GM08714 (cell line): Measurements from ENCODE around the gene FAM43B.

Experiments
- H3K4me3 ChIP-seq: fragments of 200-500 bp; sonication (Bioruptor generic); 2 replicates; pipeline ENCODE4 v1.5.1; 2014; ENCODE audit warnings: mild to moderate bottlenecking, low read length, inconsistent platforms
- ZNF274 ChIP-seq: IDR thresholded peaks from 2 replicates; pipeline ENCODE4 v1.6.1; 2012; ENCODE audit warnings: mild to moderate bottlenecking, low read depth, low read length

Gene FAM43B

DNA sequence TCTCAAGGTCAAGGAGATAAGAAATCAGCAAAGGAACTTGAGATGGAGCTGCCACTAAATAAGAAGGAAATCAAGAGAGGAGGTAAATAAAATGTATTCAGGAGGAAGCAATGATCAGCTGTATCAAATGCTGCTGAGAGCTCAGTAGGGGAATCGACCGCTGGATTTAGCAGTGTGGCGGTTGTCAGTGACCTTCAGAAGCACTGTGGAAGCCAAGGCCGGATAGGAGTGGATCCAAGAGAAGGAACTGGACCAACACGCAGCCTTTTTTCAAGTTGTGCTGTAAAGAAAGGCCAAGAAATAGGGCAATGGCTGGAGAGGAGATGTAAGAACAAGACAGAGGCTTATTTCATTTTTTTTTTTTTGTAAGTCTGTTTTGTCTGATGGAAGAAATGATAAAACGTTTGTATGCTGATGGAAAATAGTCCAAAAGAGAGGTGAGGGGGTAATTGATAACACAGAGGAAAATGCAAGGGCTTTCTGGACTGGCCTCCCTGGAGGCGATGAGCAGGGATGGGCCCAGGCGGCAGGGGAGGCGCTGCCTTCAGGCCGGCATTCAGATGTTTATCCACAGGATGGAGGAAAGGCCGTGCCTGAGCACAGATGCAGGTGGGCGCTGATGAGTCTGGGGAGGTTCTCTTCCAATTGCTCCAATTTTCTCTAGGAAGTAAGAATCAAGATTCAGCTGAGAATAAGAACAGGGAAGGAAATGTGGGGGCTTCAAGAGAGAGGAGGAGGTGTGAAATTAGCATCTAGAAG lies 17.5 kb upstream of the FAM43B start:
- H3K4me3 ChIP-seq: no peak overlapping the region
- no peak for TF ChIP-seq ZNF274

DNA sequence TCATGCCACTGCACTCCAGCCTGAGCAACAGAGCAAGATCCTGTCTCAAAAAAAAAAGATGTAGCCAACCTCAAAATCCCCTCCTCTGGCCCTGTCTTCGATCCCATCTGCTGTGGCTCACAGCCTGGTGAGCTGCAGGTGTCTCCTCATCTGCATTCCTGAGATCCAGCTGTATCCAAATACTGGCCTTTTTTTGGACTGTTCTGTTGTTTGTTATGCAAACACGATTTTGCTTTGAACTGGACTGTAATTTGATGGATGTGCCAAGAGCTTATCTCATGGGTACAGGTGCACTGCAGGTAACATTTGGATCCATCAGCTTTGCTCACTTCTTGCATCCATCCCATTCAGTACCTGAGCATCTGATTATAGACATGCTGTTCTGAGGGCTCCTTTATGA lies 14.1 kb upstream of the FAM43B start:
- no peak for TF ChIP-seq ZNF274
- H3K4me3 ChIP-seq: no peak overlapping the region

DNA sequence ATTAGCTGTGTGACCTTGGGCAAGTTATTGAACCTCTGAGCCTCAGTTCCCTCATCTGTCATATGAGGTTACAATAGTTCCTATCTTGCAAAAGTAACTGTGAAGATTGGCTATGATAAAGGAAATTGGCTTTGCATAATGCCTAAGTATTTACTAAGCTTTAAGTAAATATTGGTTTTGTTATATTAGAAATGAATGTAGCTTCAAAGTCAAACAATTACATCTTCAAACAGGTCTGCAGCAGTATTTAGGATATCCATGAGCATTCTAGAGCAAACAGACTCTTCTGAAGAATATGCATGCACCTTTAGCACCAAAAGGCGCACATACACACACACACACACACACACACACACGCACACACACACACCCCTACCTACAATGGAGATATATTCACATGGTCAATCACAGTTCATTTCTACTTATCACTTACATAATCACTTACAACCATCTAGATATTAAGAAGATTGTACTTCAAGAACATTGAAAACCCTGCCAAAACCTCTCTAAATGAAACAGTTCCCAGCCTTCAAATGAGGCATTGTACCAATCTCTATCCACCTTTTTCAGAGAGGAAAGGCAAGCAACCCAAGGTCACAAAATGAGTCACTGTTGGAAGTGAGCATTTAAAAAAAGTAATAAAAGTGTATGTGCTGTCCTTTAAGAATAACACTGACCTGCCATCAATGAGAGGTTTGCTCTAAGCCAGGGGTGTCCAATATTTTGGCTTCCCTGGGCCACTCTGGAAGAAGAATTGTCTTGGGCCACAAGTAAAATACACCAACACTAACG lies 13.4 kb upstream of the FAM43B start:
- TF ChIP-seq ZNF274: no peak

DNA sequence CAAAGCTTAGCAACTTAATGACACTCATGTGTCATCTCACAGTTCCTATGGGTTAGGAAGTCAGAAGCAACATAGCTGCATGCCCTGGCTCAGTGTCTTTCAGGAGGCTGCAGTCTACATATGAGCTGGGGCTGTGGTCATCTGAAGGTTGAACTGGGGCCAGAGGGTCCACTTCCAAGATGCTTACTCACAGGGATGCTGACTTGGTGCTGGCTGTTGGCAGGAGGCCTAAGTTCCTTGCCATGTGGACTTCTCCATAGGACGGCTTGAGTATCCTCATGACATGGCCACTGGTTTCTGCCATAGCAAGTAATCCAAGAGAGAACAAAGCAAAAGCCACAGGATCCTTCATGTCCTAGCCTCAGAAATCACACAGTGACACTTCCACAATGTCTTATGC lies 12.1 kb upstream of the FAM43B start:
- TF ChIP-seq ZNF274: no peak
- no peak overlapping the region for H3K4me3 ChIP-seq

More for the DNA sequence above, 13.4 kb upstream of the FAM43B start:
- H3K4me3 ChIP-seq: no peak overlapping the region

DNA sequence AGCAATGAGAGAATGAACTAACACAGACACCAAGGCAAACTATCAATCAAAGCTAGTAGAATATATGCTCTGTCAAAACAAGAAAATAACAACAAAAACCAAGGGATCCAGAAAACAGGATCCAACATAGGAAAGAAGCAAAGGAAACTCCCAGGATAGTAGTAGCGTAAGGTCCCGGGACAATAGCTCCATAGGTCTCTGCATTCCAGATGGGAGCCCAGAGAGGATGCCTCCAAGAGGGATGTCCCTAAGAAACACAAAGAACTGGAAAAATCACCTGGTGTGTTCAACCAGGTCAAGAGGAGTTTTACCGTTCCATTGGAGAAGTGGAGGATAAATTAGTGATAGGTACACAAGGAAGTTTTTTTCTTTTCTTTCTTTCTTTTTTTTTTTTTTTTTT lies 5.7 kb upstream of the FAM43B start:
- H3K4me3 ChIP-seq: no peak overlapping the region
- TF ChIP-seq ZNF274: no peak

DNA sequence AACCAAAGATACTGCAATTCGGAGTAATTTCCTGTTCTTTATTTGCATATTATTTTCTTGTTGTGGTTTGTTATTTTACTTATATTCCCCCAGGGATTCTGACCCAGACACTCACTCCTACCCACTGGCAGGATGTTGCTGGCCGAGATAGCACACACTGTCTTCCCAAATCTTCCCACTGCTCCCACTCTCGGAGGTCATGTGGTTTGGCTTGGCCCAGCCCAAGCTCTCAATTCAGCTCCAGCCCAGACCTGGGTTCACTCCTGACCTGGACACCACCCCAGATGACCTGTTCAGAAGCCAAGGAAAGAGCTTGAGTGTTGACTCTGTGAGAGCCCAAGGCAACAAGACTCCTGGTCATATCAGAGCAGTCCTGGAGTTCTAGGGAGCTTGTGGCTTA lies 1.2 kb upstream of the FAM43B start:
- TF ChIP-seq ZNF274: no peak
- H3K4me3 ChIP-seq: no peak overlapping the region

DNA sequence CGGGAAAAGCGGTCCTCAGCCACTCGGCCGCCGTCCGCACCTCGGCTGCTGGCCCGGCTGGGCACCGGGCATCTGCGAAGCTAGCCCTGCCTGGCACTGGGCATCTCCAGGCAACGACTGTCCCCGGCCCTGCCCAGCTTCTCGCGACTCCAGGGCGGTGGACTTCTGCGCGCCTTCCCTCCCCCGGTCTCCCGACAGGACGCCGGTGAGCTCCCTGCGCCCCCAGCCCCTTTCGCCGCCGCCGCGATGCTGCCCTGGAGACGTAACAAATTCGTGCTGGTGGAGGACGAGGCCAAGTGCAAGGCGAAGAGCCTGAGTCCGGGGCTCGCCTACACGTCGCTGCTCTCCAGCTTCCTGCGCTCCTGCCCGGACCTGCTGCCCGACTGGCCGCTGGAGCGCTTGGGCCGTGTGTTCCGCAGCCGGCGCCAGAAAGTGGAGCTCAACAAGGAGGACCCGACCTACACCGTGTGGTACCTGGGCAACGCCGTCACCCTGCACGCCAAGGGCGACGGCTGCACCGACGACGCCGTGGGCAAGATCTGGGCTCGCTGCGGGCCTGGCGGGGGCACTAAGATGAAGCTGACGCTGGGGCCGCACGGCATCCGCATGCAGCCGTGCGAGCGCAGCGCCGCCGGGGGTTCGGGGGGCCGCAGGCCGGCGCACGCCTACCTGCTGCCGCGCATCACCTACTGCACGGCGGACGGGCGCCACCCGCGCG lies 514 bp downstream of the FAM43B start:
- no peak overlapping the region for H3K4me3 ChIP-seq
- TF ChIP-seq ZNF274: no peak

DNA sequence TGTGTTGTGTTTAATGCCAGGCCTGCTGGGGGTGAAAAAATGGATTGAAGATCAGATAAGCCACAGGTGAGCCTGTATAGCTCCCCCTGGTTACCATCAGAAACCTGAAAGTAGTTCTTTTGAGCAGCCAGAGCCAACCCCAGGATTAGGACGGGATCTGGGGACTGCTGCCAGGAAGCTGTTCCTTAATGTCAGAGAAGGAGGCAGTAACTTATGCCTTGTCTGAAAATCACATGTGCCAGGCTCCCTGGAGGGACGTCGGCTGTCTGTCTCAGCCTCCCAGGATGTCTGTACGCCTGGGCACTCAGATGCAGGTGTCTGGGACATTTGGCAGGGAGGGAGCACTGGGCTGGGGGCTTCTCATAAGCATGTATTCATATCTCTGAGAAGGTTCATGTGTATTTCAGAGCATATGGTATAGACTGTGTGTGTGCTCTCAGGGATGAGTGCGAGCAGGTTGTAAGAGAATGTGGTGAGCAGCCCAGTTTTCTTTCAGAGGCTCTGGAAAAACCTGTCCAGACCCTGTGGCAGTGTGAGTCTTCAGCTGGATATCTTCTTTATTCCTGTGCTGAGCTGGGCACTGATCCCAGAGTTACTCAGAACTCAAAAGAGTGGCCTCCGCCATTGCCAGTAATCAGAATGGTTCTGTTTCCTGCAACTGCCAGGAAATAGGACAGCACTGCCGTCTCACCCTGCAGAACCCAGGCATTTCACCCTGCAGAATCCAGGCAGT lies 2.8 kb downstream of the FAM43B start:
- H3K4me3 ChIP-seq: no peak overlapping the region
- TF ChIP-seq ZNF274: no peak

DNA sequence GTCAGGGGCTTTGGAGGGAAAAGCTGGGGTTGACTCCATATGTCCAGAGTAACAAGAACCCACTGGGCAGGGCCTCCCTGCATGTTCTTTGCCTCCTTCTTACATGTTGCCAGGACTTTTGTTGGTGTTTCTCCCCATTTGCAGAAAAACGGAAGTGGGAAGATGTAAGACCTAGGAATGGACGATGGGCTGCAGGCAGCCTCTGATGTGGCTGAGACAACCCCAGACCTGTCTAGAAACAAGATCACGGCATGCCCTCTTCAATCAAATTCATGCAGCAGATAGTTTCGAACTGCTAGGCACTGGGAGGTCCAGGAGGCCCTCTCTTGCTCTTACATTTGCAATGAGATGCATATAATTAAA lies 3.4 kb downstream of the FAM43B start:
- no peak overlapping the region for H3K4me3 ChIP-seq
- TF ChIP-seq ZNF274: no peak

DNA sequence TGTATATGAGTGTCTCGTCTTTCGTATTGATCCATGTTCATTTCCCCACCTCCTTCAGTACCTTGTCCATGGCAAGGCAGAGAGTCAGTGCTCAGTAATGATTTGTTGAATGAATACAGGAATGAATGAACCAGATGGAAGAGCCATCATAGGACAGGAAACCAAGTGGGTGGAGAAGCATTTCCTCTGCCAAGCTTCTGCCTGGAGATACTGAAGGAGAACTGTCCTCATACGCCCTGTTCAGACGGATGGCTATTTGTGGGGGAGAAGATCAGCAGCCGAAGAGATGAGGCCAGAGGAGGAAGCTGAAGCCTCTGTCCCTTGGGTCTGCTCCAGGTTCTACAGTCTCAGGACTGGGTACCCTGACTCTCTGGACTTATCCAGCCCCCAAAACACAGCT lies 5.8 kb downstream of the FAM43B start:
- no peak for TF ChIP-seq ZNF274
- no peak overlapping the region for H3K4me3 ChIP-seq

DNA sequence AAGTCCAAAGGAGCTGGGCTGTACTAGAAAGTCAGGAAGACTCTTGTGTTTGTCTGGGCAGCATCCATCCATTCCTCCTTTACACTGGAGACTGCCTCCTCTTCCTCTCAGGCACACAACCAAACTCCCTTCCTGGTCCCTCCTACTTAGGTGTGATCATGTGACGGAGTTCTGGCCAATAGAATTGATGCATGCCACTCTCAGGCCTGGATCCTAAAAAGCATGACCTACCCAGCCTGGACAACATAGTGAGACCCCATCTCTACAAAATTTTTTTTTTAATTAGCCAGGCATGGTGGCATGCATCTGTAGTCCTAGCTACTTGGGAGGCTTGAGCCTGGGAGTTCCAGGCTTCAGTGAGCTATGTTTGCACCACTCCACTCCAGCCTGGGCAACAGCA lies 8.6 kb downstream of the FAM43B start:
- TF ChIP-seq ZNF274: no peak
- no peak overlapping the region for H3K4me3 ChIP-seq

DNA sequence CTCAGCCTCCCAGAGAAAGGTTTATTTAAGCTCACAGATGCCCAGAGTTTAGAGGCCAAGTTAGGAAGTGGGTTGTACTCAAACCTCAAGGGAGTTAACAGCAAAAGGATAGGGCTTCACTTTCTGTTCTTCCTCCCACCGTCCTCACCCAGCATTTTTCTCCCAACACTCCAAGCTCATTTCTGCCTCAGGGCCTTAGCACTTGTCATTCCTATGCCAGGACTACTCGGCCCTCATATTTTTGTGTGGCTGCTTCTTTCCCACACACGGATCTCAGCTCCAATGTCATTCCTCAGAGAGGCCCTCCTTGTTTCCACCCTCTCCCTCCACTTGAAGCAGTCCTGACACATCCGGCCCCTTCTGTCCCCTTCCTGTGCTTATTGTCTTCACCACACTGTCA lies 12.9 kb downstream of the FAM43B start:
- TF ChIP-seq ZNF274: no peak
- no peak overlapping the region for H3K4me3 ChIP-seq

DNA sequence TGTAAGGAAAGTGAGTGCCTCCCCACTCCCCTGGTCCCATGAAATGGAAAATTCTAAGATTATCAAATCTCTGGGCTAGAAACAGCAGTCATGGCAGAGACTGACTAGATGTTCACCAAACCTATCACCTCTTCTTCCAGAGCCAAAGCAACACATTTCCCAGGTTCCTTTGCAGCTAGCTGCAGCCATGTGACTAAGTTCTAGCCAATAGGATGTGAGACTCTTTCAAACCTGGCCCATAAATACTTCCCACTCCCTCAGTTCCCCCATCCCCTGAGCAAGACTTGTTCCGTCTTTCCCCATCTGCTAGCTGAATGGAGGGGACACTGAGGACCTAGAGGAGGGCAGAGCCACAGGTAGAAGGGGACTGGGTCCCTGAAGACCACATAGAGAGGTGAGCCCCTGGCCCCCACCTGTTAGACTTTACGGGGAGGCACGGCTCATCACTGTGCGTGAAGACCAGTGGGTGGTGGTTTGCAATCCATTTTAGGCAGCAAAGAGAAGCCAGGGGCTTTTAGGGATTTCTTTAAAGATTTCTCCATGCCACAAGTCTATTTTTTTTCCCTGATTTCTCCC lies 17.2 kb downstream of the FAM43B start:
- H3K4me3 ChIP-seq: no peak overlapping the region
- no peak for TF ChIP-seq ZNF274

DNA sequence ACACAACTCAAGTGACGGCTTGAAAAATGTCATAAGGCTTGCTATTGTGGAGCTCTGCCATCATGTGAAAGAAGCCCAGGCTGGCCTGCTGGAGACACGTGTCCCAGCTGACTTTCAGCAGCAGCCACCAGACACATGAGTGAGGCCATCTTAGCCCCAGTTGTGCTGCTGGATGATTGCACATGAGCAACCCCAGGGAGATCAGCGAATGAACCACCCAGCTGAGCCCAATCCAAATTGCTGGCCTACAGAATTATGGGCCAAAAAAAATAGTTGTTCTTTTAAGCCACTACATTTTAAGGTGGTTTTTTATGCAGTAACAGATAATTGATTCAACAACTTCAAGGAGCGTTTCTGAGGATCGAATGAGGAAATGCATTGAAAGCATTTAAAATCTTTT lies 19.1 kb downstream of the FAM43B start:
- TF ChIP-seq ZNF274: no peak

More for the DNA sequence above, 19.1 kb downstream of the FAM43B start:
- H3K4me3 ChIP-seq: no peak overlapping the region
